HepG2 (cell line): ENCODE measurements around the gene SOCS1. TPM values are rescaled to one million over a fixed set of nuclear protein-coding genes. Genes with fewer than 3 reads are reported as not detected.

ENCODE experiments used
- DDIT3 ChIP-seq: sonication (generic); formaldehyde crosslinking; IDR thresholded peaks from 2 replicates; pipeline ENCODE4 v1.4.0; 2020; ENCODE audit warnings: mild to moderate bottlenecking, missing genetic modification reagents
- DNMT3B ChIP-seq: conservative IDR thresholded peaks from 2 replicates; pipeline ENCODE4 v1.6.1; 2016; ENCODE audit warnings: missing biosample characterization, control low read depth
- DPF2 ChIP-seq: sonication (generic); formaldehyde crosslinking; IDR thresholded peaks from 2 replicates; pipeline ENCODE4 v1.4.0; 2020; ENCODE audit warnings: mild to moderate bottlenecking, low read depth, missing genetic modification reagents, borderline replicate concordance
- GMEB1 ChIP-seq: sonication (generic); formaldehyde crosslinking; IDR thresholded peaks from 2 replicates; pipeline ENCODE4 v1.5.1; 2020; ENCODE audit warnings: missing genetic modification reagents, mild to moderate bottlenecking, borderline replicate concordance
- MIER2 ChIP-seq: IDR thresholded peaks from 2 replicates; pipeline ENCODE4 v1.6.1; 2016; ENCODE audit warnings: missing biosample characterization, missing genetic modification reagents
- MNT ChIP-seq: fragments of 450-650 bp; IDR thresholded peaks from 2 replicates; pipeline ENCODE4 v1.6.1; 2016
- NKX3-1 ChIP-seq: sonication (generic); formaldehyde crosslinking; IDR thresholded peaks from 2 replicates; pipeline ENCODE4 v1.5.0; 2020; ENCODE audit warnings: missing genetic modification reagents
- PAX8 ChIP-seq: sonication (generic); formaldehyde crosslinking; IDR thresholded peaks from 2 replicates; pipeline ENCODE4 v1.8.0; 2022; ENCODE audit warnings: mild to moderate bottlenecking, missing genetic modification reagents, borderline replicate concordance
- SNRNP70 ChIP-seq: fragments of 200-400 bp; formaldehyde crosslinking; IDR thresholded peaks from 2 replicates; pipeline ENCODE4 v1.6.1; 2017; ENCODE audit warnings: mild to moderate bottlenecking, low read depth, low read length, moderate library complexity
- TCF12 ChIP-seq, 2 experiments: fragments of 450-650 bp in 1 of 2; sonication (generic) in 1 of 2; formaldehyde crosslinking in 1 of 2; IDR thresholded peaks; 2 replicates each; pipeline versions ENCODE4 v1.6.1 to v1.8.0; 2017 to 2022; ENCODE audit warnings: antibody characterized with exemption in 1 of 2, mild to moderate bottlenecking in 1 of 2, missing genetic modification reagents in 1 of 2, moderate library complexity in 1 of 2
- XRCC5 ChIP-seq: fragments of 200-400 bp; formaldehyde crosslinking; optimal IDR thresholded peaks from 2 replicates; pipeline ENCODE3; 2017; ENCODE audit warnings: mild to moderate bottlenecking, low read length
- ZMYM3 ChIP-seq: sonication (generic); formaldehyde crosslinking; IDR thresholded peaks from 2 replicates; pipeline ENCODE4 v1.5.1; 2020; ENCODE audit warnings: mild to moderate bottlenecking, missing genetic modification reagents
- ZNF143 ChIP-seq: sonication (generic); formaldehyde crosslinking; IDR thresholded peaks from 2 replicates; pipeline ENCODE4 v1.4.0; 2020; ENCODE audit warnings: missing genetic modification reagents
- ZNF253 ChIP-seq: sonication (generic); formaldehyde crosslinking; IDR thresholded peaks from 2 replicates; pipeline ENCODE4 v1.8.0; 2022; ENCODE audit warnings: mild to moderate bottlenecking, missing genetic modification reagents, borderline replicate concordance
- ZNF703 ChIP-seq: sonication (generic); formaldehyde crosslinking; IDR thresholded peaks from 2 replicates; pipeline ENCODE4 v1.5.1; 2020; ENCODE audit warnings: missing genetic modification reagents, mild to moderate bottlenecking, moderate library complexity, borderline replicate concordance
- ZNF83 ChIP-seq: sonication (generic); formaldehyde crosslinking; IDR thresholded peaks from 2 replicates; pipeline ENCODE4 v1.4.0; 2020; ENCODE audit warnings: missing genetic modification reagents, mild to moderate bottlenecking, borderline replicate concordance
- polyA plus RNA-seq, 8 experiments: library from polyadenylated mRNA; depleted of rRNA in 3 of 8; stranded (reverse) in 7 of 8; unstranded in 1 of 8; fragments of >200 nt; fragmentation: Illumina TruSeq in 4 of 8; extraction: Trizol in 4 of 8; gene quantifications; 2 replicates each; pipeline versions ENCODE4 v1.2.1 to v1.2.3, GENCODE V29; 2011 to 2016; ENCODE audit warnings: low read depth in 4 of 8, missing spikeins in 1 of 8, mixed read lengths in 1 of 8; ENCODE audit not compliant: insufficient read depth in 1 of 8
- total RNA-seq, 5 experiments: library from RNA; depleted of rRNA; stranded (reverse); fragments of >200 nt; fragmentation: Illumina TruSeq; extraction: Trizol; gene quantifications; 2 replicates each; pipeline ENCODE4 v1.2.3, GENCODE V29; 2016; ENCODE audit warnings: low read depth in 1 of 5
- TF ChIP-seq, protein P1 (sequence below): sonication (generic); formaldehyde crosslinking; IDR thresholded peaks from 2 replicates; pipeline ENCODE4 v1.4.0; 2020; ENCODE audit warnings: mild to moderate bottlenecking, missing genetic modification reagents, borderline replicate concordance
- TF ChIP-seq, protein P2 (sequence below): conservative IDR thresholded peaks from 2 replicates; pipeline ENCODE4 v1.6.1; 2018; ENCODE audit warnings: missing genetic modification reagents
- TF ChIP-seq, protein P3 (sequence below): sonication (generic); formaldehyde crosslinking; IDR thresholded peaks from 2 replicates; pipeline ENCODE4 v1.4.0; 2020; ENCODE audit warnings: missing genetic modification reagents
- TF ChIP-seq, protein P4 (sequence below): sonication (generic); formaldehyde crosslinking; IDR thresholded peaks from 2 replicates; pipeline ENCODE4 v1.8.1; 2022; ENCODE audit warnings: mild to moderate bottlenecking, missing genetic modification reagents

The SOCS1 gene
- total and polyA plus RNA-seq, 2 of the 13 experiments (the other 11 are each of a cell fraction or from before 2014, with no cell fraction given), result 5.3 to 6.3 TPM

DNA sequence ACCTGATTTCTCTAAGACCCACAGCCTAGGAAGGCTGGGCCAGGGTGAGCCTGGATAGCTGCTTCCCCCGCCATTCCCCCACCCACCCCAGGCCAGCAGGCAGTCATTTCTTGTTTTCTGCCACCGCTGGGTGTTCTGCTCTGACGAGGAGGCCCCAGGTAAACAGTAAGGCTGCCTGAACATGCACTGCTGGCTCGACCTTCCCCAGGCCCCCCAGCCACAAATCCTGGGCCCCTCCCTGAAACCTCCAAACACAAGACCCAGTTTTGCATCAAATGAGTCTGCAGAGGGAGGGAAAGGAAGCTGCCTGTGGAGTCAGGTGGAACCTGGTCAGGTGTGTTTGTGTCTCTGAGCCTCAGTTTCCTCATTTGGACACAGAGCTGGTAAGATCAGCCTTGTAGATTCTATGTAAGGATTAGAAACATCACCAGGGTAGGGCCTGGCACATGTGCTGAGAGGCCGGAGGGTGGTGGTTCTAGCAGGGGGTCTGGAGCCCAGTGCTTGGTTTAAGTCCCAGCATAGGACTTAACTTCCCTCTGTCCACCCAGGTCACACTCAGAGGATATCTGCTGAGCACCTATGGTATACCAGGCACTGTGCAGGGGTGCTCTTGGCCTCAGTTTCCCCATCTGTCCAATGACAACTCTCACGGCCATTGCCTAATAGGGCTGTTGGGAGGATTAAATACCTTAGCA lies 44.0 kb upstream of the SOCS1 start (continued):
- TF ChIP-seq GMEB1 (CRISPR knock-in tag), result peak; percentile 30; the same call in 1 of the 2 replicates
- TF ChIP-seq DPF2 (CRISPR knock-in tag), result no peak
- TF ChIP-seq TCF12 (IDR thresholded peaks at IDR 0.05), result no peak
- 0 out of 2 replicates have a peak, but pooled peaks have one; percentile 61 for TF ChIP-seq TCF12 (CRISPR knock-in tag; IDR thresholded peaks at IDR 0.05)
- TF ChIP-seq ZNF703 (CRISPR knock-in tag), result no peak
- TF ChIP-seq DDIT3 (CRISPR knock-in tag), result no peak
- no peak for TF ChIP-seq MNT
- TF ChIP-seq, protein P1, sequence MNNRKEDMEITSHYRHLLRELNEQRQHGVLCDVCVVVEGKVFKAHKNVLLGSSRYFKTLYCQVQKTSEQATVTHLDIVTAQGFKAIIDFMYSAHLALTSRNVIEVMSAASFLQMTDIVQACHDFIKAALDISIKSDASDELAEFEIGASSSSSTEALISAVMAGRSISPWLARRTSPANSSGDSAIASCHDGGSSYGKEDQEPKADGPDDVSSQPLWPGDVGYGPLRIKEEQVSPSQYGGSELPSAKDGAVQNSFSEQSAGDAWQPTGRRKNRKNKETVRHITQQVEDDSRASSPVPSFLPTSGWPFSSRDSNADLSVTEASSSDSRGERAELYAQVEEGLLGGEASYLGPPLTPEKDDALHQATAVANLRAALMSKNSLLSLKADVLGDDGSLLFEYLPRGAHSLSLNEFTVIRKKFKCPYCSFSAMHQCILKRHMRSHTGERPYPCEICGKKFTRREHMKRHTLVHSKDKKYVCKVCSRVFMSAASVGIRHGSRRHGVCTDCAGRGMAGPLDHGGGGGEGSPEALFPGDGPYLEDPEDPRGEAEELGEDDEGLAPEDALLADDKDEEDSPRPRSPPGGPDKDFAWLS (CRISPR knock-in tag), result no peak
- TF ChIP-seq MIER2 (CRISPR knock-in tag), result no peak
- TF ChIP-seq SNRNP70, result no peak
- 0 out of 2 replicates have a peak, but pooled peaks have one; percentile 22 for TF ChIP-seq ZNF143
- no peak for TF ChIP-seq XRCC5
- no peak for TF ChIP-seq ZNF253 (CRISPR knock-in tag)
- TF ChIP-seq, protein P2, sequence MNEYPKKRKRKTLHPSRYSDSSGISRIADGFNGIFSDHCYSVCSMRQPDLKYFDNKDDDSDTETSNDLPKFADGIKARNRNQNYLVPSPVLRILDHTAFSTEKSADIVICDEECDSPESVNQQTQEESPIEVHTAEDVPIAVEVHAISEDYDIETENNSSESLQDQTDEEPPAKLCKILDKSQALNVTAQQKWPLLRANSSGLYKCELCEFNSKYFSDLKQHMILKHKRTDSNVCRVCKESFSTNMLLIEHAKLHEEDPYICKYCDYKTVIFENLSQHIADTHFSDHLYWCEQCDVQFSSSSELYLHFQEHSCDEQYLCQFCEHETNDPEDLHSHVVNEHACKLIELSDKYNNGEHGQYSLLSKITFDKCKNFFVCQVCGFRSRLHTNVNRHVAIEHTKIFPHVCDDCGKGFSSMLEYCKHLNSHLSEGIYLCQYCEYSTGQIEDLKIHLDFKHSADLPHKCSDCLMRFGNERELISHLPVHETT (CRISPR knock-in tag), result no peak
- TF ChIP-seq ZMYM3, result peak; percentile 55; the same call in 1 of the 2 replicates
- TF ChIP-seq PAX8 (CRISPR knock-in tag), result no peak
- no peak for TF ChIP-seq DNMT3B (CRISPR knock-in tag)
- no peak for TF ChIP-seq NKX3-1 (CRISPR knock-in tag)
- TF ChIP-seq, protein P3, sequence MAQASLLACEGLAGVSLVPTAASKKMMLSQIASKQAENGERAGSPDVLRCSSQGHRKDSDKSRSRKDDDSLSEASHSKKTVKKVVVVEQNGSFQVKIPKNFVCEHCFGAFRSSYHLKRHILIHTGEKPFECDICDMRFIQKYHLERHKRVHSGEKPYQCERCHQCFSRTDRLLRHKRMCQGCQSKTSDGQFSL (CRISPR knock-in tag), result no peak
- TF ChIP-seq, protein P4, sequence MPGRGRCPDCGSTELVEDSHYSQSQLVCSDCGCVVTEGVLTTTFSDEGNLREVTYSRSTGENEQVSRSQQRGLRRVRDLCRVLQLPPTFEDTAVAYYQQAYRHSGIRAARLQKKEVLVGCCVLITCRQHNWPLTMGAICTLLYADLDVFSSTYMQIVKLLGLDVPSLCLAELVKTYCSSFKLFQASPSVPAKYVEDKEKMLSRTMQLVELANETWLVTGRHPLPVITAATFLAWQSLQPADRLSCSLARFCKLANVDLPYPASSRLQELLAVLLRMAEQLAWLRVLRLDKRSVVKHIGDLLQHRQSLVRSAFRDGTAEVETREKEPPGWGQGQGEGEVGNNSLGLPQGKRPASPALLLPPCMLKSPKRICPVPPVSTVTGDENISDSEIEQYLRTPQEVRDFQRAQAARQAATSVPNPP (CRISPR knock-in tag), result no peak
- no peak for TF ChIP-seq ZNF83
